Left lung (tissue), 10 donors: ENCODE data around the gene PDE8B. TPM values are rescaled to one million over a fixed set of nuclear protein-coding genes. Genes with fewer than 3 reads are reported as not detected.

Source experiments
- ATAC-seq: fragments of 200-7000 bp; cut with Tn5 transposase; one replicate; pipeline ENCODE4 v1.9.1; 2020; ENCODE audit warnings: moderate library complexity
- DNase-seq, 4 donors: peaks; one replicate each; pipeline ENCODE4 v3.0.0-alpha.2; 2013 to 2020
- H3K27ac ChIP-seq, 2 donors: fragments of 200-600 bp; sonication (generic) in 1 of 2; one replicate each; pipeline versions ENCODE4 v1.5.0 to v1.8.0; 2020 to 2021
- H3K27me3 ChIP-seq, 2 donors: fragments of 200-600 bp; sonication (generic) in 1 of 2; one replicate each; pipeline versions ENCODE4 v1.5.0 to v1.8.0; 2020 to 2021
- H3K36me3 ChIP-seq, 2 donors: fragments of 200-600 bp; sonication (generic) in 1 of 2; one replicate each; pipeline versions ENCODE4 v1.5.0 to v1.8.0; 2020 to 2021
- H3K4me1 ChIP-seq, 2 donors: fragments of 200-600 bp; one replicate each; pipeline ENCODE4 v1.8.0; 2021
- H3K4me3 ChIP-seq, 2 donors: fragments of 200-600 bp; sonication (generic) in 1 of 2; one replicate each; pipeline versions ENCODE4 v1.5.0 to v1.8.0; 2020 to 2021; ENCODE audit warnings: mild to moderate bottlenecking in 1 of 2
- H3K9me3 ChIP-seq, 2 donors: fragments of 200-600 bp; sonication (generic) in 1 of 2; one replicate each; pipeline versions ENCODE4 v1.5.0 to v1.8.0; 2020 to 2021
- CTCF ChIP-seq, 2 donors: fragments of 200-600 bp; sonication (generic) in 1 of 2; IDR thresholded peaks; one replicate each; pipeline versions ENCODE4 v1.5.0 to v1.8.0; 2021; ENCODE audit warnings: antibody characterized with exemption in 2 of 2
- intact Hi-C, 2 donors: fragments of 100-400 bp; cut with DNase I; formaldehyde crosslinking; loops; one replicate each; pipeline versions ENCODE4 v1.11.2 to v1.14.2; 2022
- polyA plus RNA-seq, 6 donors: library from polyadenylated mRNA; unstranded; fragments of 120-200 nt; gene quantifications; one replicate each; pipeline ENCODE4 v1.2.1, GENCODE V29; 2013; ENCODE audit not compliant: insufficient read length in 6 of 6
- total RNA-seq, 2 donors: library from RNA; stranded (reverse); fragmentation: NEBNext Ultra II Directional; extraction: Animal tissue kit (Norgen Biotek cat#: 25700); gene quantifications; one replicate each; pipeline ENCODE4 v1.2.1, GENCODE V29; 2021
- donor health status: DM: no; HTN: yes; CAD: no.
- donor health status: DM: no; HTN: no; CAD: no.

PDE8B gene
- total and polyA plus RNA-seq, 8 donors, result 3.3 to 8.7 (median 6.5) TPM

GRCh38 chr5:77396017-77396416 is 185.5 kb downstream of the PDE8B start:
- H3K36me3 ChIP-seq, result no peaks in the 10 kb centered on the region
- H3K9me3 ChIP-seq, result no peaks in the 10 kb centered on the region
- DNase-seq, result no peak
- H3K27me3 ChIP-seq, result no peaks in the 10 kb centered on the region
- ATAC-seq, result no peak
- no peak overlapping the region for H3K4me3 ChIP-seq
- no peak overlapping the region for H3K27ac ChIP-seq
- H3K4me1 ChIP-seq, result no peaks in the 10 kb centered on the region
- intact Hi-C loops, result no loop called here
- TF ChIP-seq CTCF (IDR thresholded peaks at IDR 0.05), result no peak

- TF ChIP-seq CTCF (IDR thresholded peaks at IDR 0.05), result no peak
- ATAC-seq (no peak), DNase-seq (no peak)
- Histone ChIP-seq H3K27me3 (no peaks in the 10 kb centered on the region), H3K36me3 (no peaks in the 10 kb centered on the region), H3K4me3 (no peak overlapping the region), H3K9me3 (no peaks in the 10 kb centered on the region), H3K4me1 (no peaks in the 10 kb centered on the region), H3K27ac (no peak overlapping the region)
- intact Hi-C loops, result no loop called here
Measured at GRCh38 chr5:77397686-77398292, 187.3 kb downstream of the PDE8B start.

GRCh38 chr5:77398458-77398857 is 188.0 kb downstream of the PDE8B start:
- ATAC-seq (no peak), DNase-seq (peak in 1 of 4 donors; percentile 63)
- Histone ChIP-seq H3K27ac (no peak overlapping the region), H3K36me3 (no peaks in the 10 kb centered on the region), H3K9me3 (no peaks in the 10 kb centered on the region), H3K4me3 (no peak overlapping the region), H3K27me3 (no peaks in the 10 kb centered on the region), H3K4me1 (no peaks in the 10 kb centered on the region)
- intact Hi-C loops, result no loop called here
- TF ChIP-seq CTCF (IDR thresholded peaks at IDR 0.05), result no peak

GRCh38 chr5:77398896-77399295 is 188.4 kb downstream of the PDE8B start:
- Histone ChIP-seq H3K4me1 (no peaks in the 10 kb centered on the region), H3K27me3 (no peaks in the 10 kb centered on the region), H3K9me3 (no peaks in the 10 kb centered on the region), H3K4me3 (no peak overlapping the region), H3K36me3 (no peaks in the 10 kb centered on the region), H3K27ac (no peak overlapping the region)
- ATAC-seq (no peak), DNase-seq (no peak)
- intact Hi-C loops, result no loop called here
- TF ChIP-seq CTCF (IDR thresholded peaks at IDR 0.05), result no peak

- no peaks in the 10 kb centered on the region for H3K4me1 ChIP-seq
- DNase-seq (no peak), ATAC-seq (peak; percentile 23)
- H3K27ac ChIP-seq, result no peak overlapping the region
- no peak overlapping the region for H3K4me3 ChIP-seq
- H3K9me3 ChIP-seq, result no peaks in the 10 kb centered on the region
- no peaks in the 10 kb centered on the region for H3K36me3 ChIP-seq
- no peak for TF ChIP-seq CTCF (IDR thresholded peaks at IDR 0.05)
- intact Hi-C loops, result no loop called here
- H3K27me3 ChIP-seq, result no peaks in the 10 kb centered on the region
Measured at GRCh38 chr5:77400645-77401044, 190.2 kb downstream of the PDE8B start.
